ENCODE measurements around the gene GRHL1. TPM values are rescaled to one million over a fixed set of nuclear protein-coding genes. Genes with fewer than 3 reads are reported as not detected.

The GRHL1 gene
- total RNA-seq, 2 experiments from 2014 or later: 0.25 to 0.43 TPM

- H3K4me3 Mint-ChIP-seq: no peak overlapping the region
- ATAC-seq (ENCODE audit: low read depth): no peak
- peaks cover 9% of the 10 kb centered on the region for H3K4me1 Mint-ChIP-seq
- H3K27me3 Mint-ChIP-seq: peaks cover 34% of the 10 kb centered on the region
- POLR2A ChIA-PET: no interaction called here
- no peak for DNase-seq
- no peaks in the 10 kb centered on the region for H3K36me3 Mint-ChIP-seq
- no peaks in the 10 kb centered on the region for H3K9me3 Mint-ChIP-seq
- no peak overlapping the region for H3K27ac Mint-ChIP-seq
These were observed 87.2 kb downstream of the GRHL1 start for GRCh38 chr2:10038716-10039115.

DNA sequence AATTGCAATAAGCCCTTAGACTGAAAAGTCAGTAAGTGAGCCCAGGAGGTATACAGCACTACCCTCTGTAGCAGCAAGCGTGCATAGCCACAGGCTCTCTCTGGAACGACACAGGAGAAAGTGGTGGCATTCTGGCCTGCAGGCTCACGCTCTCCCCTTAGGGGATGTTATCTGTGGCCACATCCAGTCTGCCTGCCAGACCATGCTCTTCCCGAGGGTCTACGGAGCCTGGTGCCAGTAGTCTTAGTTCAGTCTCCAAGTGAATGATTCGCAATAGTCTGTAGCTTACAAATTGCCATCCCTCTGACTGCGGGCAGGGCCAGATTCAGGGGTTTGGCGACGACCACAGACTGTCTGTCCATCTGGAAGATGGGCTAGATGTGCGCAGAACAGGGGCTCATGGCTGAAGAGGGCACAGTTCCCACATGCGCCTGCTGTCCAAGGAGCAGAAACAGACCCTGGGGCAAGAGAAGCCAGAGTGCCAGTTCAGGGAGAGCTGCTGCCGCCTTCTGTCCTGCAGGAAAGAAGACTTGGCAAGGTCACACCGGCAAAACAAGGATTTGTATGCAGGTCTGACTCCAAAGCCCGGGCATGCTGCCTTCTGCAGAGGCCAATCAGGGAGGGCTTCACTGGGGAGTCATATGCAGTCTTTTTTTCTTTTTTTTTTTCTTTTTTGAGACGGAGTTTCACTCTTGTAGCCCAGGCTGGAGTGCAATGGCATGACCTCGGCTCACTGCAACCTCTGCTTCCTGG lies 88.3 kb downstream of the GRHL1 start:
- peaks cover 13% of the 10 kb centered on the region for H3K4me1 Mint-ChIP-seq
- H3K9me3 Mint-ChIP-seq: no peaks in the 10 kb centered on the region
- DNase-seq: no peak
- ATAC-seq (ENCODE audit: low read depth): no peak
- no peak overlapping the region for H3K4me3 Mint-ChIP-seq
- peaks cover 31% of the 10 kb centered on the region for H3K27me3 Mint-ChIP-seq
- POLR2A ChIA-PET: no interaction called here
- peaks cover 4% of the 10 kb centered on the region for H3K36me3 Mint-ChIP-seq
- H3K27ac Mint-ChIP-seq: no peak overlapping the region

DNA sequence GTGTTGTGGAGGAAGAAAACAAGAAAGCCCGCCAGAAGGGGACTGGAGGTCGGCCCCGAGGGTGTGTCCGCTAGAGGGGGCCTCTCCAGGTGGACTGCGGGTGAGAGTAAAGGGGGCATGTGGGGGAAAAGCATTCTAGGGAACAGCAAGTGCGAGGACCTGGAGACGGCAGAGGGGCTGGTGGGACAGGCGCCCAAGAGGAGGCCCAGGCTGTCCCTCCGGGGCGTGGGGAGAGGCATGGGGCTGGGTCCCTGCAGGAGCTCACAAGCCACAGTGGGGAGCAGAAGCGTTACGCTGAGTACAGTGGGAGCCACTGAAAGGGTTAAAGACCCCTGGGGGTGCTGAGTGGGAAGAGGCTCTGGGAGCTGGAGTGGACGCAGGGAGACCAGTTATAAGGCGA lies 90.2 kb downstream of the GRHL1 start:
- ATAC-seq (ENCODE audit: low read depth): no peak
- POLR2A ChIA-PET: interaction anchor here (1.0 kb wide), 1 partner anchor 13 kb away, joined by 4 read pairs; no protein-coding TSS in a partner anchor
- H3K4me1 Mint-ChIP-seq: peaks cover 16% of the 10 kb centered on the region
- no peak overlapping the region for H3K27ac Mint-ChIP-seq
- peaks cover 27% of the 10 kb centered on the region for H3K27me3 Mint-ChIP-seq
- peak overlapping the region; percentile 27 for H3K4me3 Mint-ChIP-seq
- peaks cover 4% of the 10 kb centered on the region for H3K36me3 Mint-ChIP-seq
- H3K9me3 Mint-ChIP-seq: no peaks in the 10 kb centered on the region
- DNase-seq: no peak

GRCh38 chr2:10042301-10043161 lies 91.0 kb downstream of the GRHL1 start:
- Mint-ChIP-seq H3K4me1 (peaks cover 16% of the 10 kb centered on the region), H3K9me3 (no peaks in the 10 kb centered on the region)
- POLR2A ChIA-PET: interaction anchor here (1.0 kb wide), 1 partner anchor 13 kb away, joined by 4 read pairs; no protein-coding TSS in a partner anchor

GRCh38 chr2:10043256-10043905 lies 91.9 kb downstream of the GRHL1 start, which contains the start of gene KLF11:
Gene KLF11 (plus strand): TSS chr2:10043550. CDS start chr2:10043717, 167 bp downstream.
- peaks cover 16% of the 10 kb centered on the region for H3K4me1 Mint-ChIP-seq
- H3K36me3 Mint-ChIP-seq: peaks cover 4% of the 10 kb centered on the region
- peak within 1 kb of the TSS; percentile 86 for H3K27ac Mint-ChIP-seq
- H3K9me3 Mint-ChIP-seq: no peaks in the 10 kb centered on the region
- peaks cover 27% of the 10 kb centered on the region for H3K27me3 Mint-ChIP-seq
- peak within 1 kb of the TSS; percentile 86 for H3K4me3 Mint-ChIP-seq
- DNase-seq (peak; percentile 85), ATAC-seq (ENCODE audit: low read depth) (peak; percentile 62)
- POLR2A ChIA-PET: interaction anchor here (0.6 to 2.3 kb wide), 5 partner anchors 15 to 228 kb away, joined by 3 to 11 read pairs (median 3); no protein-coding TSS in a partner anchor

More at GRCh38 chr2:10042301-10043161, 91.0 kb downstream of the GRHL1 start:
- peak overlapping the region; percentile 86 for H3K4me3 Mint-ChIP-seq
- H3K27ac Mint-ChIP-seq: peak overlapping the region; percentile 85
- DNase-seq: peak; percentile 55
- peaks cover 27% of the 10 kb centered on the region for H3K27me3 Mint-ChIP-seq
- no peak for ATAC-seq (ENCODE audit: low read depth)
- H3K36me3 Mint-ChIP-seq: peaks cover 4% of the 10 kb centered on the region

- H3K4me3 Mint-ChIP-seq: peak overlapping the region; percentile 72
- peaks cover 16% of the 10 kb centered on the region for H3K4me1 Mint-ChIP-seq
- POLR2A ChIA-PET: interaction anchor here (0.8 to 2.3 kb wide), 6 partner anchors 15 to 289 kb away, joined by 3 to 11 read pairs (median 3); partner anchors contain the start of gene TAF1B
- DNase-seq: peak; percentile 89
- H3K36me3 Mint-ChIP-seq: peaks cover 4% of the 10 kb centered on the region
- H3K9me3 Mint-ChIP-seq: no peaks in the 10 kb centered on the region
- ATAC-seq (ENCODE audit: low read depth): peak; percentile 67
- H3K27ac Mint-ChIP-seq: peak overlapping the region; percentile 86
- peaks cover 27% of the 10 kb centered on the region for H3K27me3 Mint-ChIP-seq
These were observed 92.6 kb downstream of the GRHL1 start for GRCh38 chr2:10043906-10044601.

DNA sequence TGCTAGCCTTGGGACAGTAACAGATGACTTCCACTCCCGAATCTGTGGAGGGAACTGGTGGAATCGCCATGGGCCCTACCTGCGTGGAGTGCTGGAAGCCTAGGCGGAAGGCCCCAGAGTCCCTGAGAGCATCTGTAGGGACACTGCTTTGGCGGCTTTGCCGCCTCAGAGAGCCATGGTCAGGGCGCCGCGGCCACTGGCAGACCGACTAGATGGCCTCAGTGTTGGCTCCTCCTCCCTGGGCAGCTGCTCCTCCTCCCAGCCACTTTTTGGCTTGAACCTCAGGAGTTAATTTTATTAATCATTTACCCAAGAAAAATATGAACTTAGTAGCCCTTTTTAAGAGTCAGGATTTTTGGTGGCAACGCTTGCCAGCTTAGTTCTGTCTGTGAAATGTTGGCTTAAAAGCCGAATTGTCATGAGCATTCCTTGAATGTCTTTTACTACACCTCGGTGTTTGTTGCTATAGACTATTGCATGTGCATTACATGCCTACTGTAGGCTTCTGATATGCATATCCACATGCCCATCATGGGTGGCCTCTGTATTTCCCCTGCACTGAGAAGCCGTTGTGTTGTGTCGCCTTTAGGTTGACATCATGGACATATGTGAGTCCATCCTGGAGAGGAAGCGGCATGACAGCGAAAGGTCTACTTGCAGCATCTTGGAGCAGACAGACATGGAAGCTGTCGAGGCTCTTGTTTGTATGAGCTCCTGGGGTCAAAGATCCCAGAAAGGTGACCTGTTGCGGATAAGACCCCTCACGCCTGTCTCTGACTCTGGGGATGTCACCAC lies 94.3 kb downstream of the GRHL1 start:
- no peak overlapping the region for H3K27ac Mint-ChIP-seq
- peaks cover 4% of the 10 kb centered on the region for H3K36me3 Mint-ChIP-seq
- POLR2A ChIA-PET: no interaction called here
- no peak overlapping the region for H3K4me3 Mint-ChIP-seq
- DNase-seq (no peak), ATAC-seq (ENCODE audit: low read depth) (no peak)
- H3K9me3 Mint-ChIP-seq: no peaks in the 10 kb centered on the region
- H3K4me1 Mint-ChIP-seq: peaks cover 16% of the 10 kb centered on the region
- H3K27me3 Mint-ChIP-seq: peaks cover 18% of the 10 kb centered on the region

GRCh38 chr2:10046931-10047330 lies 95.4 kb downstream of the GRHL1 start:
- POLR2A ChIA-PET: interaction anchor here (1.1 kb wide), 1 partner anchor 204 kb away, joined by 3 read pairs; the partner anchor contains the start of gene TAF1B
- ATAC-seq (ENCODE audit: low read depth) (no peak), DNase-seq (no peak)
- peaks cover 16% of the 10 kb centered on the region for H3K4me1 Mint-ChIP-seq
- H3K36me3 Mint-ChIP-seq: peaks cover 4% of the 10 kb centered on the region
- H3K27ac Mint-ChIP-seq: no peak overlapping the region
- H3K9me3 Mint-ChIP-seq: no peaks in the 10 kb centered on the region
- peaks cover 6% of the 10 kb centered on the region for H3K27me3 Mint-ChIP-seq
- H3K4me3 Mint-ChIP-seq: no peak overlapping the region

DNA sequence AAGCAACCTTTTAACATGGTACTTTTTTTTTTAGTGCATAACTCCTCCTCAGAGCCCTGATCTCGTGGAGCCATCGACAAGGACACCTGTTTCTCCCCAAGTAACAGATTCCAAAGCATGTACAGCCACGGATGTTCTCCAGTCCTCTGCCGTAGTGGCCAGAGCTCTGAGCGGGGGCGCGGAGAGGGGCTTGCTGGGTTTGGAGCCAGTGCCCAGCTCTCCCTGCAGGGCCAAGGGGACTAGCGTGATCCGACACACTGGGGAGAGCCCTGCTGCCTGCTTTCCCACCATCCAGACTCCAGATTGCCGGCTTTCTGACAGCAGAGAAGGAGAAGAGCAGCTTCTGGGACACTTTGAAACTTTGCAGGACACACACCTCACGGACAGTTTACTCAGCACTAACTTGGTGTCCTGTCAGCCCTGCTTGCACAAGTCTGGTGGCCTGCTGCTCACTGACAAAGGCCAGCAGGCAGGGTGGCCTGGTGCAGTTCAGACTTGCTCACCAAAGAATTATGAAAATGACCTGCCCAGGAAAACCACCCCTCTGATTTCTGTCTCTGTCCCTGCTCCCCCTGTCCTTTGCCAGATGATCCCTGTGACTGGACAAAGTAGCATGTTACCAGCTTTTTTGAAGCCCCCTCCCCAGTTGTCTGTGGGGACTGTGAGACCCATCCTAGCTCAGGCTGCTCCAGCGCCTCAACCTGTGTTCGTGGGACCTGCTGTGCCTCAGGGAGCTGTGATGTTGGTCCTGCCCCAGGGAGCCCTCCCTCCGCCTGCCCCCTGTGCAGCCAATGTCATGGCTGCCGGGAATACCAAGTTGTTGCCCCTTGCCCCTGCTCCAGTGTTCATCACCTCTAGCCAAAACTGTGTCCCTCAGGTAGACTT lies 96.4 kb downstream of the GRHL1 start:
- ATAC-seq (ENCODE audit: low read depth) (no peak), DNase-seq (no peak)
- Mint-ChIP-seq H3K36me3 (peaks cover 9% of the 10 kb centered on the region), H3K4me3 (no peak overlapping the region), H3K27ac (no peak overlapping the region), H3K4me1 (peaks cover 9% of the 10 kb centered on the region), H3K9me3 (no peaks in the 10 kb centered on the region), H3K27me3 (no peaks in the 10 kb centered on the region)
- POLR2A ChIA-PET: interaction anchor here (0.6 to 1.3 kb wide), 3 partner anchors 64 to 205 kb away, joined by 3 to 7 read pairs (median 3); partner anchors contain the start of gene TAF1B

GRCh38 chr2:10048501-10049171 lies 97.1 kb downstream of the GRHL1 start:
- DNase-seq: no peak
- no peaks in the 10 kb centered on the region for H3K27me3 Mint-ChIP-seq
- H3K4me3 Mint-ChIP-seq: no peak overlapping the region
- peaks cover 8% of the 10 kb centered on the region for H3K4me1 Mint-ChIP-seq
- ATAC-seq (ENCODE audit: low read depth): no peak
- peaks cover 9% of the 10 kb centered on the region for H3K36me3 Mint-ChIP-seq
- no peak overlapping the region for H3K27ac Mint-ChIP-seq
- POLR2A ChIA-PET: interaction anchor here (0.6 to 1.3 kb wide), 3 partner anchors 63 to 69 kb away, joined by 3 to 7 read pairs (median 7); no protein-coding TSS in a partner anchor
- H3K9me3 Mint-ChIP-seq: no peaks in the 10 kb centered on the region

Measured in activated naive CD8-positive, alpha-beta T cell treated with anti-CD3 and anti-CD28 coated beads, Interleukin-2, amount 10 ng/mL, durations not matched to agents 7 days and 5 days (primary cell).